ENCODE results near the gene FAHD1.

The FAHD1 gene

GRCh38 chr16:1826691-1827573 is at the start of gene FAHD1, which contains the start of gene HAGH:
TSS of gene FAHD1 (plus strand) at chr16:1827206. CDS start at chr16:1827239, 33 bp downstream.
TSS of gene HAGH (minus strand) at chr16:1826825. CDS start at chr16:1826787, 38 bp downstream.
- DNase-seq (ENCODE audit: low read depth) = peak; percentile 84

GRCh38 chr16:1777375-1778199 is 49.4 kb upstream of the FAHD1 start:
- no peak for DNase-seq (ENCODE audit: low read depth)

- no peak for DNase-seq (ENCODE audit: low read depth)
These were observed 48.5 kb upstream of the FAHD1 start for GRCh38 chr16:1778200-1779179.

GRCh38 chr16:1779234-1779701 is 47.7 kb upstream of the FAHD1 start:
- DNase-seq (ENCODE audit: low read depth) = no peak

- DNase-seq (ENCODE audit: low read depth) = no peak
These were observed 47.0 kb upstream of the FAHD1 start for GRCh38 chr16:1779741-1780676.

GRCh38 chr16:1780677-1781072 is 46.3 kb upstream of the FAHD1 start:
- no peak for DNase-seq (ENCODE audit: low read depth)

- no peak for DNase-seq (ENCODE audit: low read depth)
These were observed 45.8 kb upstream of the FAHD1 start for GRCh38 chr16:1781254-1781653.

- DNase-seq (ENCODE audit: low read depth) = no peak
These were observed 45.1 kb upstream of the FAHD1 start for GRCh38 chr16:1781758-1782407.

GRCh38 chr16:1782408-1783264 is 44.4 kb upstream of the FAHD1 start, which contains the start of the genes NUBP2 and SPSB3:
TSS of gene NUBP2 (plus strand) at chr16:1782960. CDS start at chr16:1783021, 61 bp downstream.
TSS of gene SPSB3 (minus strand) at chr16:1782571. CDS start at chr16:1781483, 1,088 bp downstream.
- DNase-seq (ENCODE audit: low read depth) = peak; percentile 98

- no peak for DNase-seq (ENCODE audit: low read depth)
These were observed 41.8 kb upstream of the FAHD1 start for GRCh38 chr16:1784977-1785845.

- DNase-seq (ENCODE audit: low read depth) = no peak
These were observed 41.2 kb upstream of the FAHD1 start for GRCh38 chr16:1785846-1786170.

GRCh38 chr16:1786242-1787055 is 40.6 kb upstream of the FAHD1 start:
- no peak for DNase-seq (ENCODE audit: low read depth)

- no peak for DNase-seq (ENCODE audit: low read depth)
These were observed 40.0 kb upstream of the FAHD1 start for GRCh38 chr16:1787056-1787321.

- no peak for DNase-seq (ENCODE audit: low read depth)
These were observed 39.5 kb upstream of the FAHD1 start for GRCh38 chr16:1787322-1788094.

- DNase-seq (ENCODE audit: low read depth) = no peak
These were observed 38.8 kb upstream of the FAHD1 start for GRCh38 chr16:1788095-1788707.

- no peak for DNase-seq (ENCODE audit: low read depth)
These were observed 38.3 kb upstream of the FAHD1 start for GRCh38 chr16:1788708-1789100.

Data from stimulated activated CD8-positive, alpha-beta memory T cell treated with anti-CD3 and anti-CD28 coated beads, Interleukin-12 subunit alpha, Interleukin-12 subunit beta, amount 100 ng/mL, for 1 hour (primary cell).